DMS79 treated with DMSO at 0.1 percent for 48 hours (cell line): ENCODE measurements around the gene TMEM107.
A peak's percentile ranks its signal among the peaks of the same experiment; 100 is the strongest.

Experiments
- DNase-seq: peaks from one replicate; lab custom pipeline; 2025; lab: John Stamatoyannopoulos, UW

The TMEM107 gene

GRCh38 chr17:8162233-8162996 lies 13.8 kb downstream of the TMEM107 start, which contains the start of gene VAMP2:
Gene VAMP2 (minus strand): TSS chr17:8162948. CDS start chr17:8162879, 69 bp downstream.
- peak; percentile 57 for DNase-seq

GRCh38 chr17:8161289-8162232 lies 14.6 kb downstream of the TMEM107 start:
- DNase-seq = no peak

GRCh38 chr17:8160741-8161221 lies 15.4 kb downstream of the TMEM107 start:
- no peak for DNase-seq

- DNase-seq = no peak
Measured at GRCh38 chr17:8160224-8160577, 16.0 kb downstream of the TMEM107 start.

GRCh38 chr17:8159459-8160223 lies 16.5 kb downstream of the TMEM107 start:
- no peak for DNase-seq

- DNase-seq = no peak
Measured at GRCh38 chr17:8159032-8159400, 17.2 kb downstream of the TMEM107 start.

GRCh38 chr17:8158267-8159031 lies 17.7 kb downstream of the TMEM107 start:
- DNase-seq = peak; percentile 30

- DNase-seq = peak; percentile 99
Measured at GRCh38 chr17:8156246-8156992, 19.8 kb downstream of the TMEM107 start.

GRCh38 chr17:8155996-8156245 lies 20.3 kb downstream of the TMEM107 start:
- no peak for DNase-seq

GRCh38 chr17:8155231-8155995 lies 20.8 kb downstream of the TMEM107 start:
- DNase-seq = no peak

GRCh38 chr17:8154608-8155155 lies 21.5 kb downstream of the TMEM107 start:
- DNase-seq = no peak

GRCh38 chr17:8153957-8154607 lies 22.1 kb downstream of the TMEM107 start:
- DNase-seq = peak; percentile 59

GRCh38 chr17:8153525-8153956 lies 22.6 kb downstream of the TMEM107 start:
- DNase-seq = no peak

GRCh38 chr17:8153031-8153451 lies 23.1 kb downstream of the TMEM107 start:
- no peak for DNase-seq

GRCh38 chr17:8152112-8152775 lies 23.9 kb downstream of the TMEM107 start, which contains the start of gene PER1:
Gene PER1 (minus strand): TSS chr17:8152404. CDS start chr17:8150706, 1,698 bp downstream.
- peak; percentile 83 for DNase-seq

- DNase-seq = peak; percentile 26
Measured at GRCh38 chr17:8151641-8152111, 24.5 kb downstream of the TMEM107 start.

- peak; percentile 56 for DNase-seq
Measured at GRCh38 chr17:8151120-8151640, 25.0 kb downstream of the TMEM107 start.
